Skin epidermis (tissue), 12 donors: ENCODE results near the gene SLC24A3.

Source experiments
- H3K27ac ChIP-seq, 21 experiments: fragments of 200-600 bp; sonication (generic) in 11 of 21; one replicate each; pipeline ENCODE4 v1.5.0; 2020; ENCODE audit warnings: mild to moderate bottlenecking in 3 of 21, inconsistent platforms in 2 of 21, moderate library complexity in 2 of 21
- H3K4me3 ChIP-seq, 7 experiments: fragments of 200-600 bp; sonication (generic) in 2 of 7; one replicate each; pipeline ENCODE4 v1.5.0; 2020; ENCODE audit warnings: inconsistent platforms in 2 of 7, mild to moderate bottlenecking in 2 of 7, moderate library complexity in 1 of 7

Gene SLC24A3

DNA sequence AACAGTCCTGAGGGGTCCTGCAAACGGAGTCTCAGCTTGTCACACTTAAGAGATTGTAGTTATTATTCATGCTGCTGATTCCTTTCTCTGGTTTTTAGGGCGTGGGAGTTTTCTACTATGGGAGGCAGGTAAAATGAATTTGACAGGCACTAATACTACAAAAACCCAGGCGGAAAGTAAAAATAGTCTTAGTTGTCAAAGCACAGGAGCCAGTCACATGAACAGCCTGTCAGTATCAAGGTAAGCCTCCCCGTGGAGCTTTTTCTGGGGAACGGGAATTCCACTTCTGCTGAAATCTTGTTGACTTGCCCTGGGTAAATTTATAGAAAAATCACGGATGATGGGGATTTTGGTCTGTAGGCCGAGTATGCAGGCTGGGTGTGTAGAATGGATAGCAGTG lies 79.8 kb downstream of the SLC24A3 start:
- Histone ChIP-seq H3K4me3 (no peak overlapping the region), H3K27ac (no peak overlapping the region)

- H3K27ac ChIP-seq = no peak overlapping the region
These were observed 82.6 kb downstream of the SLC24A3 start for GRCh38 chr20:19295076-19295475.

GRCh38 chr20:19298652-19299051 lies 86.2 kb downstream of the SLC24A3 start:
- H3K4me3 ChIP-seq = no peak overlapping the region
- H3K27ac ChIP-seq = no peak overlapping the region

More at GRCh38 chr20:19295076-19295475, 82.6 kb downstream of the SLC24A3 start:
- no peak overlapping the region for H3K4me3 ChIP-seq

GRCh38 chr20:19300395-19300794 lies 88.0 kb downstream of the SLC24A3 start:
- Histone ChIP-seq H3K4me3 (no peak overlapping the region), H3K27ac (no peak overlapping the region)

GRCh38 chr20:19301142-19301541 lies 88.7 kb downstream of the SLC24A3 start:
- Histone ChIP-seq H3K4me3 (no peak overlapping the region), H3K27ac (peak overlapping the region in 1 of 21 experiments; percentile 14)

DNA sequence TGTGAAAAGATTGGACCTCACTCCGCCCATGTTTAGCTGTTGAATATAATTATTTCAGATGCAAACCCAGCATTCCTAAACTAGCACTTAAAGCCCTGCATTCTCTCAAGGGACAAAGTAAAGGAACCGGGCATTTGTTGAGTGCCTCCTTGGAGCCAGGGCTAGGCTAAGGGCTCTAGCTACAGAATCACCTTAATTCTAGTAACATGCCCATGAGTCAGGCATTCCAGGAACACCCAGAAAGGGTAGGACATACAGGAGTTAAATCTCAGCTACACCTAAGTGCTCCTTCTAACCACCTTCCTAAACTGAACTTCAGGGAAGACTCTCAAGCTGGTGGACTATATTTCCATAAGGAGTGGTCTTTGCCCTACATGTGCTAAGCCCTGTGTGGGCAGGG lies 89.4 kb downstream of the SLC24A3 start:
- Histone ChIP-seq H3K27ac (peak overlapping the region in 1 of 21 experiments; percentile 14), H3K4me3 (no peak overlapping the region)

- no peak overlapping the region for H3K4me3 ChIP-seq
- H3K27ac ChIP-seq = no peak overlapping the region
These were observed 90.3 kb downstream of the SLC24A3 start for GRCh38 chr20:19302714-19303113.

DNA sequence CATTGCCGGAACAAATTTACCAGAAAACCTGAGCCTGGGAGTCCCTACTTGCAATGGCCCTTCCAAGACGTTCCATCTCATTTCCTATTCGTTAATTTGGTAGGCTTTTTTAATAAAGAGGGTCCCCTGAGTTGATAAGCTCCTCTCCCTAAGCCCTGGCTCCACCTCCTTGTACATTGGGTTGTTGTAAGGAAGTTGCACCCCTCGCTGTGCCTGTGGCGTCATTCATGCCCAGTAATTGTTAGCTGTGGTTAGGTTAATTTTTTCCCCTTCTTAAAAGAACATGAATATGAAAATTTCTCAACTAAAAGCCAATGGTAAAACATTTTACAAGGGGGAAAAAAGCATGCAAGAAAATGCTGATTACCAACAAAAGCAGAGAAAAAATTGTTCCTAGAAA lies 91.9 kb downstream of the SLC24A3 start:
- H3K27ac ChIP-seq = no peak overlapping the region

GRCh38 chr20:19304886-19305415 lies 92.5 kb downstream of the SLC24A3 start:
- Histone ChIP-seq H3K4me3 (no peak overlapping the region), H3K27ac (peak overlapping the region in 1 of 21 experiments; percentile 25)

More for the DNA sequence above, 91.9 kb downstream of the SLC24A3 start:
- no peak overlapping the region for H3K4me3 ChIP-seq

GRCh38 chr20:19308146-19308545 lies 95.7 kb downstream of the SLC24A3 start:
- no peak overlapping the region for H3K4me3 ChIP-seq
- no peak overlapping the region for H3K27ac ChIP-seq

DNA sequence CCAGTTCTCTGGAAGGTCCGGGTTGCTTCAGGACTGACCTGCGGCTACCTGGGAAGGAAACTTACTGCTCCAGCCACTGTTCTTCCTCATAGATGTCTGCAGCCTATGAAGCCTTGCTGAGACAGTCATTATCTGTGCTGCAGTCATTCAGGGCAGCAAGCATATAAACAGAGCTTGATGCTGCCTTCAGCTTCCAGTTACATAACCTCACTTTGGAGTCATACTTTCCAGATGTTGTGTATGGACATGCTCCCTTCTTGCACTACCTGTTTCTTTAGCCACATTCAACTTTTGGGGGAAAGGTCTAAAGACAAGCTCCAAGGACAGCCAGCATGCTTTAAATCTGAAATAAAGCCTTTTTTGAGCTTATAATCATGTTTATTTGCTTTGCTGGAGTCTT lies 98.1 kb downstream of the SLC24A3 start:
- Histone ChIP-seq H3K27ac (peak overlapping the region in 4 of 21 experiments; percentile 18 to 58 (median 26)), H3K4me3 (no peak overlapping the region)

DNA sequence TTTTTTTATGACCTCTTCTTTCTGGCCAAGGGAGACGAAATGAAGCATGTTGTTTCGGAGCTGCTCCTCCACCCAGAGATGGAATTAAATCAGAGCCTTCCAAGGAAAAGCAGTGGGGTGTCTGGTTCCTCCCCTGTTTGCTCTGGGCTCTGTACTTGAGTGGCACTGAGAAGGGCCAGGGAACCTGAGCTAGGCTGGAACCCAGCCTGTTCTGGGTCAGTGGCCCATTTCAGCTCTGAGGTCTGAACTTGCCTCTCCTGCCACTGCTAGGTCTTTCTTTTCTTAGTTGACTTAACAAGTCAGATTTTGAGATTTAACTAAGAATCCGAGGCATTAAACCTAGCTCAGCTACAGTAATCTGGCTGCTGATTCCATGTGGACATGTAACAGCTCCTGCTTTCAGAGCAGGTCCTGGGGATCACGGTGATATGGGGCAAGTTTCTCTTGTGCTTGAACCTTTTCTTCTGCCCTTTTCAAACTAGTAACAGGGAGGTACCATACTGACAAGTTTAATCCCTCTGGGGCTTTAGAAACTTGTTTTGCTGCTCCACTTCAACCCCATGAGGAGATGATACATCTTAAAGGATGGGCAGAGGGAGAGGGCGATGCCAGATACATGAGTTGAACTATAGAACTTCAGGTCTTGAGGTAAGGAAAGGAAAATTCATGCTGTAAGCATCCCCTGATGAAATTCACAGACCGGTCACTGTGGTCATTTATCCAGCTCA lies 101.1 kb downstream of the SLC24A3 start:
- H3K27ac ChIP-seq = peak overlapping the region in 15 of 21 experiments; percentile 2 to 71 (median 55)
- H3K4me3 ChIP-seq = no peak overlapping the region

DNA sequence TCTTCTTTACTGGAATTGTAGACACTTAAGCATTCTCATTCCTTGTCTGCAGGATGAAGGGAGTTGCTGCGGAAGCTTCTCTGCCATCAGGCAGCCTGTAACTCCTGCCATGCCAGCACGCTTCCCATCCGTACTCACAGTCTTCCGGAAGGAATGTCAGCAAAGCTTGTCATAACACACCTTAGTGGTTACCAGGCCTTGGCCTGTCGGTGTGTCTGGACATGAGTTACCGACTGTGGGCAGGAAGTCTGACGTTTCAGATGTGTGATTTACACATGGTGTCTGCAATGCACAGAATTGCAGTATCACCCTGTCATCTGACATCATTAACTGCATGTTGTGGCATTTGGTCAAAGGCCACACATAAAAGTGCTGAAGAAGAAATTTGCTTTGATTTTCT lies 102.2 kb downstream of the SLC24A3 start:
- Histone ChIP-seq H3K27ac (peak overlapping the region in 9 of 21 experiments; percentile 4 to 71 (median 55)), H3K4me3 (no peak overlapping the region)

DNA sequence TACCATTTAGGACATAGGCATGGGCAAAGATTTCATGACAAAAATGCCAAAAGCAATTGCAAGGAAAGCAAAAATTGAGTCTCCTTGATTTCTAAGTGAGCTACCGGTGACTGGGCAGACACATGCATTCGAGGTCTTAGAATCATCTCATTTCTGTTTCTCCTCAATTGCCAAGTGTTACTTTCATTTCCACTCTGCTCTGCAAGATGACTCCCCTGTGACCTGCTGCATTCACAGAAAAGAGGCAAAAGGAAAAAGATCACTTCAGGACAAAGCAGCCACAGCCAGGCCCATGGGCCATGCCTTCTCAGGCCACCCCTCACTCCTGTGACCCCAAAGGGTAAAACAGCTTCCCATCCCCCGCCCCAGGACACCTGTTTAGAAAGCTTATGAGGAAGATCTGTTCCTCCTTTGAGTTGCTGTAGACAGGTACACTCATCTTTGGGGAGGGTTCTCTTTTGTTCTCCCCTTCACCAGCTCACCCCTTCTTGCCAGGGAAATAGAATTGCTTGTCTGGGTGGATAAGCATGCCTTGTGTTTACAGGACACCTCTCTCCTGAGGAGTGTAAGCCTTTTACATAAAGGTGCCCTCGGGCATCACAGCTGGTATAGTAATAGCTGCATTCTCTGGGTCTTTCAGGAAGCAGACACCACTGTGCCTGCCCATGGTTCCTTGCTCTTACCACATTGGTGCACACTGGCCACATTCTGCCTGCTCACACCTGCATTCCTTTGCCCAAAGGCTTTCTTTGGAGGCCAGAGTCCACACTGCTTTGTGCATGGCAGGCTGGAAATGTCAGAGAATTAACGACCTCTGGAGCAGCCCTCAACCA lies 105.0 kb downstream of the SLC24A3 start:
- peak overlapping the region in 1 of 21 experiments; percentile 36 for H3K27ac ChIP-seq

GRCh38 chr20:19318610-19319009 lies 106.2 kb downstream of the SLC24A3 start:
- H3K4me3 ChIP-seq = no peak overlapping the region

More for the DNA sequence above, 105.0 kb downstream of the SLC24A3 start:
- H3K4me3 ChIP-seq = no peak overlapping the region

GRCh38 chr20:19320005-19320404 lies 107.6 kb downstream of the SLC24A3 start:
- Histone ChIP-seq H3K27ac (no peak overlapping the region), H3K4me3 (no peak overlapping the region)

More at GRCh38 chr20:19318610-19319009, 106.2 kb downstream of the SLC24A3 start:
- H3K27ac ChIP-seq = no peak overlapping the region

DNA sequence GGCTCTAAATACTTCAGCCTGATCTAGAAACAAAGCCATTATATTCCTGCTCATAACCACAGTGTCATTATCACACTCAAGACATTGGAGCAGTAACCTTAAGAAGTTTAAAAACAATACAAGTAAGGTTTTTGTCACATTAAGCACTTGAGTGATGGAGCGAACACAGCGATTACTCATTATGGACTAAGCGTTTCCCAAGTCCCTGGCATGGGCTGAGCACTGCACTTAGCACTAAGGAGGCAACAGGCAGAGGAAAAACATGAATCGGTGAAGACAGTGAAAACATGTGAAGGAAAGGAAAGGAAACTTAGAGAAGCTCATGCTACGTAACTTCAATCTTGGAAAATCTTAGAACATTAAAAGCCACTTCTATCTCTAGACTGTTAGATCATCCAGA lies 108.7 kb downstream of the SLC24A3 start:
- Histone ChIP-seq H3K4me3 (no peak overlapping the region), H3K27ac (no peak overlapping the region)

DNA sequence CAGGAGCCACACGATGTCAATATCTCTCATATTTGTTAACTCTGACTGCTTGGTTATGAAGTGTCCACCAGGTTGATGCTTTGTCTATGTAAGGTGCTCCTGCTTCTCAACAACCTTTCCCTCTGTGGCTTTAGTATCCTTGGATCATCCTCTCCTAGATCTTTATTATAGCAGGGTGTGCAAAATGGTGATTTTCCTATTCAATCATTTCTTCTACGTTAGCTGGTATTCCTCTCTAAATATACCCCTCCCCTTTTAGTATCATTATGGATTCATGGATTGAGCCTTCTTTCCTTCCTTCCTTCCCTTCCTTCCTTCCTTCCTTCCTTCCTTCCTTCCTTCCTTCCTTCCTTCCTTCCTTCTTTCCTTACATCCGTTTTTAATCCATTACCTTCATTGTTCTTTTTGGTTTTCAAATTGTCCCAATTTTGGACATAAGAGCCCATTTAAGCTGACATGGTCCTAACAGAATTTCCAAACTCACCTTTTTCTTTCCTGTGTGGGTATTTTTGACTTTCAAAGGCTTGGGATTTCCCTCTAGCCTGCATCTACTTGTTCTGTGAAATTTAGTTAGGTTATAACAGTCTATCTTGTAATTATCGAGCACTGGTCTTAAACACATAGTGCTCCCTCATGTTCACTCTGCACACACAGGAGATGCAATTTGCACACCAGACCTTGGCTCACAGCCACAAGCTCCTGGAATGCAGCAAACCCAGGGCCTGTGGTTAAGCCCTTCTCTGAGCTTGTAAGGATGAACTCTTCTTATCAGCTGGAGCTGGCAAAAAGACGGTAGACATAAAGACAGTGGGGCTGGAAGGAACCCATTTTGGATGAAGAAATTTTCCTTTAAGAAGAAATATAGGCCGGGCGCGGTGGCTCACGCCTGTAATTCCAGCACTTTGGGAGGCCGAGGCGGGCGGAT lies 109.9 kb downstream of the SLC24A3 start:
- no peak overlapping the region for H3K4me3 ChIP-seq
- no peak overlapping the region for H3K27ac ChIP-seq

DNA sequence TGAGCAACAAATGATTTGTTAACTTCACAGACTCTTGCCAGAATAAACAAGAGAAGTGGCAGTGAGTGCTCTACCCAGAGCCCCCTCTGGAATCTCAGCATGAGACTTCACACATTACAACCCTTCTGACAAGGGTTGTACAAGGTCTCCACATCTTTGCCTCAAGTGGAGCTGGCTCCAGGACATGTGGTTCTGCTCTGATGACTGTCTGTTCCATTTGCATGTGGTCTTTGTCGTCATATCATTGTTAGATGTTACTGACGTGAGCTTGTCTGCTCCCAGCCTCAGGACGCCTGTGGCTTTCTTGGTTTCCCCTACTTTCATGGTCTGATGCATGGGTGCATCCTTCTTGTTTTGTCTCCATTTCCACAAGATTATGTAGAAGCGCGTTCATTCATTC lies 115.0 kb downstream of the SLC24A3 start:
- Histone ChIP-seq H3K27ac (no peak overlapping the region), H3K4me3 (no peak overlapping the region)

DNA sequence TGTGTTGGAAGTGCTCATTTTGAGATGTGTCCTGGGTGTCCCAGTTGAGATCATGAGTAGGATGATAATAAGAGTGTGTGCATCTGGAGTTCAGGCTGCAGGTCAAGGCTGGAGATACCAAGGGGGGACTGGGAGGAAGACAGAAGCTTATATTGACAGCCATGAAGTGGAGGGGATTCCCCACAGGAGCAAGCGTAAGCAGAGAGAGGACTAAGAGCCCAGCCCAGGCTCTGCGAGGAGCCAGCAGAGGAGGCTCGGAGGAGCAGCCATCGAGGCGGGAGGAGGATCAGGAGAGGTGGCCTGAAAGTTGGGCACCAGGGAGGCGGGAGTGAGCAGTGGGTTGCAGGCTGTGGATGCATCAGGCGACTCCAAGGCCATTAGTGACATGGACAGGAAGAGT lies 116.2 kb downstream of the SLC24A3 start:
- Histone ChIP-seq H3K4me3 (no peak overlapping the region), H3K27ac (no peak overlapping the region)
